Measurements from ENCODE around the gene NR4A3.

GRCh38 chr9:99809586-99810319 is 11.9 kb upstream of the NR4A3 start:
- TF ChIP-seq CTCF (conservative IDR thresholded peaks at IDR 0.05; ENCODE audit: low read length) (no peak), EZH2phosphoT487 (IDR thresholded peaks at IDR 0.05; ENCODE audit: borderline replicate concordance, low read depth, low read length) (no peak)
